Measurements from ENCODE around the gene CDH2.

Gene CDH2

GRCh38 chr18:27959101-27959500 lies 217.8 kb downstream of the CDH2 start:
- H3K36me3 ChIP-seq (ENCODE audit: low read length): no peaks in the 10 kb centered on the region
- H3K9me2 ChIP-seq (replicated peaks; ENCODE audit: insufficient read depth, low read length): no peaks in the 10 kb centered on the region
- TF ChIP-seq EZH2phosphoT487 (conservative IDR thresholded peaks at IDR 0.05; ENCODE audit: low read length): no peak
- TF ChIP-seq CTCF (IDR thresholded peaks at IDR 0.05; ENCODE audit: insufficient read depth, low read length, poor library complexity, severe bottlenecking): no peak
- no peak overlapping the region for H3K4me3 ChIP-seq (ENCODE audit: insufficient read depth, low read length, poor library complexity, severe bottlenecking)
- no peak overlapping the region for H2AFZ ChIP-seq (ENCODE audit: low read depth, low read length, severe bottlenecking)
- H4K20me1 ChIP-seq (ENCODE audit: low read depth, low read length): no peaks in the 10 kb centered on the region
- no peaks in the 10 kb centered on the region for H3K27me3 ChIP-seq (ENCODE audit: low read length)
- no peak overlapping the region for H3K27ac ChIP-seq (ENCODE audit: low read depth, low read length)
- H3K9ac ChIP-seq (ENCODE audit: low read length): no peak overlapping the region
- no peak overlapping the region for H3K4me2 ChIP-seq (ENCODE audit: low read depth, low read length, poor library complexity, severe bottlenecking)
- no peaks in the 10 kb centered on the region for H3F3A ChIP-seq (ENCODE audit: insufficient read depth)
- H3K79me2 ChIP-seq (ENCODE audit: insufficient read depth, low read length): no peaks in the 10 kb centered on the region
- no peaks in the 10 kb centered on the region for H3K9me3 ChIP-seq (ENCODE audit: insufficient read depth, low read length)

GRCh38 chr18:27956001-27956640 lies 220.8 kb downstream of the CDH2 start:
- no peaks in the 10 kb centered on the region for H3K36me3 ChIP-seq (ENCODE audit: low read length)
- TF ChIP-seq CTCF (IDR thresholded peaks at IDR 0.05; ENCODE audit: insufficient read depth, low read length, poor library complexity, severe bottlenecking) (no peak), EZH2phosphoT487 (conservative IDR thresholded peaks at IDR 0.05; ENCODE audit: low read length) (no peak)

GRCh38 chr18:27954226-27954625 lies 222.7 kb downstream of the CDH2 start:
- Histone ChIP-seq H3K4me2 (ENCODE audit: low read depth, low read length, poor library complexity, severe bottlenecking) (no peak overlapping the region), H3K79me2 (ENCODE audit: insufficient read depth, low read length) (no peaks in the 10 kb centered on the region), H4K20me1 (ENCODE audit: low read depth, low read length) (no peaks in the 10 kb centered on the region), H3K9ac (ENCODE audit: low read length) (no peak overlapping the region), H3K9me2 (replicated peaks; ENCODE audit: insufficient read depth, low read length) (no peaks in the 10 kb centered on the region), H3K9me3 (ENCODE audit: insufficient read depth, low read length) (no peaks in the 10 kb centered on the region), H3K27me3 (ENCODE audit: low read length) (no peaks in the 10 kb centered on the region), H3K36me3 (ENCODE audit: low read length) (no peaks in the 10 kb centered on the region), H2AFZ (ENCODE audit: low read depth, low read length, severe bottlenecking) (no peak overlapping the region), H3K27ac (ENCODE audit: low read depth, low read length) (no peak overlapping the region), H3K4me3 (ENCODE audit: insufficient read depth, low read length, poor library complexity, severe bottlenecking) (no peak overlapping the region), H3F3A (ENCODE audit: insufficient read depth) (no peaks in the 10 kb centered on the region)
- TF ChIP-seq EZH2phosphoT487 (conservative IDR thresholded peaks at IDR 0.05; ENCODE audit: low read length): no peak

More at GRCh38 chr18:27956001-27956640, 220.8 kb downstream of the CDH2 start:
- no peak overlapping the region for H2AFZ ChIP-seq (ENCODE audit: low read depth, low read length, severe bottlenecking)
- no peaks in the 10 kb centered on the region for H3K27me3 ChIP-seq (ENCODE audit: low read length)
- H3K4me2 ChIP-seq (ENCODE audit: low read depth, low read length, poor library complexity, severe bottlenecking): no peak overlapping the region
- H4K20me1 ChIP-seq (ENCODE audit: low read depth, low read length): no peaks in the 10 kb centered on the region
- no peaks in the 10 kb centered on the region for H3K9me2 ChIP-seq (replicated peaks; ENCODE audit: insufficient read depth, low read length)
- H3K79me2 ChIP-seq (ENCODE audit: insufficient read depth, low read length): no peaks in the 10 kb centered on the region
- no peak overlapping the region for H3K4me3 ChIP-seq (ENCODE audit: insufficient read depth, low read length, poor library complexity, severe bottlenecking)
- no peaks in the 10 kb centered on the region for H3F3A ChIP-seq (ENCODE audit: insufficient read depth)
- H3K9ac ChIP-seq (ENCODE audit: low read length): no peak overlapping the region
- no peaks in the 10 kb centered on the region for H3K9me3 ChIP-seq (ENCODE audit: insufficient read depth, low read length)
- H3K27ac ChIP-seq (ENCODE audit: low read depth, low read length): no peak overlapping the region

- Histone ChIP-seq H4K20me1 (ENCODE audit: low read depth, low read length) (no peaks in the 10 kb centered on the region), H3K9me3 (ENCODE audit: insufficient read depth, low read length) (no peaks in the 10 kb centered on the region), H3K9me2 (replicated peaks; ENCODE audit: insufficient read depth, low read length) (no peaks in the 10 kb centered on the region), H2AFZ (ENCODE audit: low read depth, low read length, severe bottlenecking) (no peak overlapping the region), H3K79me2 (ENCODE audit: insufficient read depth, low read length) (no peaks in the 10 kb centered on the region), H3K4me2 (ENCODE audit: low read depth, low read length, poor library complexity, severe bottlenecking) (no peak overlapping the region), H3K4me3 (ENCODE audit: insufficient read depth, low read length, poor library complexity, severe bottlenecking) (no peak overlapping the region), H3F3A (ENCODE audit: insufficient read depth) (no peaks in the 10 kb centered on the region), H3K27ac (ENCODE audit: low read depth, low read length) (no peak overlapping the region), H3K9ac (ENCODE audit: low read length) (no peak overlapping the region), H3K27me3 (ENCODE audit: low read length) (no peaks in the 10 kb centered on the region), H3K36me3 (ENCODE audit: low read length) (no peaks in the 10 kb centered on the region)
- TF ChIP-seq CTCF (IDR thresholded peaks at IDR 0.05; ENCODE audit: insufficient read depth, low read length, poor library complexity, severe bottlenecking) (no peak), EZH2phosphoT487 (conservative IDR thresholded peaks at IDR 0.05; ENCODE audit: low read length) (no peak)
These were observed 224.2 kb downstream of the CDH2 start for GRCh38 chr18:27952741-27953140.
